SU-DHL-6 (cell line): ENCODE results near the gene S100A16.

Source experiments
- CTCF ChIP-seq: fragments of 200-600 bp; sonication (generic); IDR thresholded peaks from one replicate; pipeline ENCODE4 v1.5.1; 2017; ENCODE audit warnings: antibody characterized with exemption, mild to moderate bottlenecking, low read length, moderate library complexity; ENCODE audit not compliant: insufficient read depth, poor library complexity, severe bottlenecking
- EZH2phosphoT487 ChIP-seq: fragments of 200-600 bp; sonication (generic), shearing (Covaris generic); conservative IDR thresholded peaks from 2 replicates; pipeline ENCODE4 v1.6.1; 2018; ENCODE audit warnings: mild to moderate bottlenecking, antibody characterized with exemption, low read length, moderate library complexity, mixed read lengths

- no peak for TF ChIP-seq CTCF
- TF ChIP-seq EZH2phosphoT487 = no peak
Measured at GRCh38 chr1:153586347-153586746, 26.6 kb downstream of the S100A16 start.
